Measurements from ENCODE around the gene ZNF674. TPM values are rescaled to one million over a fixed set of nuclear protein-coding genes. Genes with fewer than 3 reads are reported as not detected.
"Not testable (repeated sequence)": the region's sequence is repeated elsewhere in the genome, so short reads cannot be mapped to it uniquely, and the experiment has no call there.

Gene ZNF674
- total and polyA plus RNA-seq, 2 donors from 2014 or later: 1.4 to 6.3 TPM

GRCh38 chrX:46502848-46503247 lies 42.4 kb downstream of the ZNF674 start:
- FAIRE-seq (no peak), DNase-seq (no peak)
- Histone ChIP-seq H3K27me3 (ENCODE audit: control insufficient read depth, insufficient read depth, low read length) (no peaks in the 10 kb centered on the region), H3K9ac (ENCODE audit: low read length in 3 of 3) (no peak overlapping the region), H3K4me3 (ENCODE audit: low read length in 3 of 3) (no peak overlapping the region), H3K27ac (ENCODE audit: low read depth in 2 of 2, low read length in 2 of 2) (no peak overlapping the region), H3K4me1 (ENCODE audit: control insufficient read depth in 2 of 3, insufficient read depth in 2 of 3, low read depth in 1 of 3, low read length in 3 of 3) (no peaks in the 10 kb centered on the region), H3K36me3 (ENCODE audit: control insufficient read depth in 2 of 3, insufficient read depth in 3 of 3, low read length in 3 of 3) (peaks cover 0 to 14% (median 0%) of the 10 kb centered on the region in 3 donors), H3K9me3 (ENCODE audit: control insufficient read depth in 2 of 3, insufficient read depth in 1 of 3, low read length in 3 of 3) (peaks cover 0 to 20% (median 13%) of the 10 kb centered on the region in 3 donors)
- intact Hi-C loops (cut with DNase I): no loop called here
- TF ChIP-seq, protein P1, sequence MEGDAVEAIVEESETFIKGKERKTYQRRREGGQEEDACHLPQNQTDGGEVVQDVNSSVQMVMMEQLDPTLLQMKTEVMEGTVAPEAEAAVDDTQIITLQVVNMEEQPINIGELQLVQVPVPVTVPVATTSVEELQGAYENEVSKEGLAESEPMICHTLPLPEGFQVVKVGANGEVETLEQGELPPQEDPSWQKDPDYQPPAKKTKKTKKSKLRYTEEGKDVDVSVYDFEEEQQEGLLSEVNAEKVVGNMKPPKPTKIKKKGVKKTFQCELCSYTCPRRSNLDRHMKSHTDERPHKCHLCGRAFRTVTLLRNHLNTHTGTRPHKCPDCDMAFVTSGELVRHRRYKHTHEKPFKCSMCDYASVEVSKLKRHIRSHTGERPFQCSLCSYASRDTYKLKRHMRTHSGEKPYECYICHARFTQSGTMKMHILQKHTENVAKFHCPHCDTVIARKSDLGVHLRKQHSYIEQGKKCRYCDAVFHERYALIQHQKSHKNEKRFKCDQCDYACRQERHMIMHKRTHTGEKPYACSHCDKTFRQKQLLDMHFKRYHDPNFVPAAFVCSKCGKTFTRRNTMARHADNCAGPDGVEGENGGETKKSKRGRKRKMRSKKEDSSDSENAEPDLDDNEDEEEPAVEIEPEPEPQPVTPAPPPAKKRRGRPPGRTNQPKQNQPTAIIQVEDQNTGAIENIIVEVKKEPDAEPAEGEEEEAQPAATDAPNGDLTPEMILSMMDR (IDR thresholded peaks at IDR 0.05; ENCODE audit: borderline replicate concordance, extremely low read depth, insufficient read depth): no peak

- no peak overlapping the region for H3K9ac ChIP-seq (ENCODE audit: low read length in 3 of 3)
- no peaks in the 10 kb centered on the region for H3K4me1 ChIP-seq (ENCODE audit: control insufficient read depth in 2 of 3, insufficient read depth in 2 of 3, low read depth in 1 of 3, low read length in 3 of 3)
- TF ChIP-seq, protein P1 (IDR thresholded peaks at IDR 0.05; ENCODE audit: borderline replicate concordance, extremely low read depth, insufficient read depth): no peak
- H3K36me3 ChIP-seq (ENCODE audit: control insufficient read depth in 2 of 3, insufficient read depth in 3 of 3, low read length in 3 of 3): peaks cover 0 to 14% (median 0%) of the 10 kb centered on the region in 3 donors
- no peak for DNase-seq
- no peak overlapping the region for H3K27ac ChIP-seq (ENCODE audit: low read depth in 2 of 2, low read length in 2 of 2)
- intact Hi-C loops (cut with DNase I): no loop called here
- no peak for FAIRE-seq
- H3K9me3 ChIP-seq (ENCODE audit: control insufficient read depth in 2 of 3, insufficient read depth in 1 of 3, low read length in 3 of 3): peaks cover 0 to 28% (median 13%) of the 10 kb centered on the region in 3 donors
- H3K27me3 ChIP-seq (ENCODE audit: control insufficient read depth, insufficient read depth, low read length): no peaks in the 10 kb centered on the region
- no peak overlapping the region for H3K4me3 ChIP-seq (ENCODE audit: low read length in 3 of 3)
Measured at GRCh38 chrX:46500054-46500453, 45.2 kb downstream of the ZNF674 start.

DNA sequence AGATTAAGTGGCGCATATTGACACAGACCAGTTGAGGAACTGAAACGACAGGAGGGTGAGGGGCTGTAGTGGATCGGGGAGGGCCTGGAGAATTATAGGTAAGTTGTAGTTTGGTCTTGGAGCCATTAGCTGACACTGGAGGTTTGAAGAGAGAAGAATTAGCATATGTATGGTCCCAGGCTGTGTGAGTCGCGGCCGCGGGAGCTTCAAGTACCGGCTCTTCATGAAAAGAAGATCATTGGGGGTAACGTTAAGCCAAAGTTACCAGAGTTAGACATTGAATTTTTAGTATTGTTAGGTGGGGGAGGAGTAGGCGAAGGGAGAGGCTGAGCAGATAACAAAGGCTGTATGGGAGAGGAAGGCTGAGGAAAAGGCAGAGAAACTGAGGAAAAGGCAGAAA lies 56.5 kb downstream of the ZNF674 start:
- Histone ChIP-seq H3K4me3 (ENCODE audit: low read length in 3 of 3) (no peak overlapping the region), H3K4me1 (ENCODE audit: control insufficient read depth in 2 of 3, insufficient read depth in 2 of 3, low read depth in 1 of 3, low read length in 3 of 3) (no peaks in the 10 kb centered on the region), H3K36me3 (ENCODE audit: control insufficient read depth in 2 of 3, insufficient read depth in 3 of 3, low read length in 3 of 3) (no peaks in the 10 kb centered on the region), H3K9ac (ENCODE audit: low read length in 3 of 3) (no peak overlapping the region), H3K9me3 (ENCODE audit: control insufficient read depth in 2 of 3, insufficient read depth in 1 of 3, low read length in 3 of 3) (peaks cover 0 to 2% (median 0%) of the 10 kb centered on the region in 3 donors), H3K27ac (ENCODE audit: low read depth in 2 of 2, low read length in 2 of 2) (no peak overlapping the region), H3K27me3 (ENCODE audit: control insufficient read depth, insufficient read depth, low read length) (no peaks in the 10 kb centered on the region)
- FAIRE-seq: no peak
- DNase-seq: no peak
- intact Hi-C loops (cut with DNase I): no loop called here
- TF ChIP-seq, protein P1 (IDR thresholded peaks at IDR 0.05; ENCODE audit: borderline replicate concordance, extremely low read depth, insufficient read depth): no peak

- H3K36me3 ChIP-seq (ENCODE audit: control insufficient read depth in 2 of 3, insufficient read depth in 3 of 3, low read length in 3 of 3): no peaks in the 10 kb centered on the region
Measured at GRCh38 chrX:46485897-46486296, 59.3 kb downstream of the ZNF674 start.

DNA sequence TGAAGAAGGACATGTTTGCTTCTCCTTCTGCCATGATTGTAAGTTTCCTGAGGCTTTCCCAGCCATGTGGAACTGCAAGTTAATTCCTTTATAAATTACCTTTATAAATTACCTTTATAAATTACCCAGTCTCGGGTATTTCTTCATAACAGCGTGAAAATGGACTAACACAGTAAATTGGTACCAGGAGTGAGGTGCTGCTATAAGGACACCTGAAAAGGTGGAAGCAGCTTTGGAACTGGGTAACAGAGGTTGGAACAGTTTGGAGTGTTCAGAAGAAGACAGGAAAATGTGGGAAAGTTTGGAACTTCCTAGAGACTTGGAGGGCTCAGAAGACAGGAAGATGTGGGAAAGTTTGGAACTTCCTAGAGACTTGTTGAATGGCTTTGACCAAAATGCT lies 66.6 kb downstream of the ZNF674 start:
- H3K36me3 ChIP-seq (ENCODE audit: control insufficient read depth in 2 of 3, insufficient read depth in 3 of 3, low read length in 3 of 3); H3K9ac ChIP-seq (ENCODE audit: low read length in 3 of 3); DNase-seq; FAIRE-seq; H3K27ac ChIP-seq (ENCODE audit: low read depth in 2 of 2, low read length in 2 of 2); H3K9me3 ChIP-seq (ENCODE audit: control insufficient read depth in 2 of 3, insufficient read depth in 1 of 3, low read length in 3 of 3); H3K27me3 ChIP-seq (ENCODE audit: control insufficient read depth, insufficient read depth, low read length); intact Hi-C loops (cut with DNase I); H3K4me3 ChIP-seq (ENCODE audit: low read length in 3 of 3); H3K4me1 ChIP-seq (ENCODE audit: control insufficient read depth in 2 of 3, insufficient read depth in 2 of 3, low read depth in 1 of 3, low read length in 3 of 3): not testable (repeated sequence)

More at GRCh38 chrX:46485897-46486296, 59.3 kb downstream of the ZNF674 start:
- H3K4me3 ChIP-seq (ENCODE audit: low read length in 3 of 3): no peak overlapping the region
- intact Hi-C loops (cut with DNase I): no loop called here
- H3K9ac ChIP-seq (ENCODE audit: low read length in 3 of 3): no peak overlapping the region
- no peaks in the 10 kb centered on the region for H3K9me3 ChIP-seq (ENCODE audit: control insufficient read depth in 2 of 3, insufficient read depth in 1 of 3, low read length in 3 of 3)
- DNase-seq (no peak), FAIRE-seq (no peak)
- no peaks in the 10 kb centered on the region for H3K4me1 ChIP-seq (ENCODE audit: control insufficient read depth in 2 of 3, insufficient read depth in 2 of 3, low read depth in 1 of 3, low read length in 3 of 3)
- TF ChIP-seq, protein P1 (IDR thresholded peaks at IDR 0.05; ENCODE audit: borderline replicate concordance, extremely low read depth, insufficient read depth): no peak
- H3K27ac ChIP-seq (ENCODE audit: low read depth in 2 of 2, low read length in 2 of 2): no peak overlapping the region
- H3K27me3 ChIP-seq (ENCODE audit: control insufficient read depth, insufficient read depth, low read length): no peaks in the 10 kb centered on the region
